Measurements from ENCODE around the gene IL25.

GRCh38 chr14:23324455-23324846, 48.2 kb upstream of the IL25 start:
- no peak for TF ChIP-seq POLR2AphosphoS5 (IDR thresholded peaks at IDR 0.05; ENCODE audit: low read depth)
- no peak for TF ChIP-seq CTCF (conservative IDR thresholded peaks at IDR 0.05; ENCODE audit: low read depth in 2 of 2)
- no peak for TF ChIP-seq ETS1 (IDR thresholded peaks at IDR 0.05)
- no peak for TF ChIP-seq ZNF462 (CRISPR knock-in tag; IDR thresholded peaks at IDR 0.05)
- no peak for TF ChIP-seq EZH2phosphoT487 (IDR thresholded peaks at IDR 0.05; ENCODE audit: unreplicated experiment)
- no peak for TF ChIP-seq JUNB (IDR thresholded peaks at IDR 0.05; ENCODE audit: unreplicated experiment)
- no peak for TF ChIP-seq CREB1 (CRISPR knock-in tag; IDR thresholded peaks at IDR 0.05; ENCODE audit: low read depth)

Measured in GM23338 (cell line).